DND-41 (cell line): Measurements from ENCODE around the gene KAT2B.

ENCODE experiments used
- EZH2 ChIP-seq: IDR thresholded peaks from 3 replicates; pipeline ENCODE4 v1.6.1; 2012; ENCODE audit warnings: borderline replicate concordance, low read depth, mild to moderate bottlenecking, moderate library complexity, low read length, inconsistent platforms; ENCODE audit not compliant: severe bottlenecking
- TF ChIP-seq, protein P1 (sequence below): IDR thresholded peaks from 2 replicates; pipeline ENCODE4 v1.5.1; 2012; ENCODE audit warnings: borderline replicate concordance, low read length, moderate library complexity, mild to moderate bottlenecking; ENCODE audit not compliant: poor library complexity, severe bottlenecking; ENCODE audit errors: extremely low read depth

DNA sequence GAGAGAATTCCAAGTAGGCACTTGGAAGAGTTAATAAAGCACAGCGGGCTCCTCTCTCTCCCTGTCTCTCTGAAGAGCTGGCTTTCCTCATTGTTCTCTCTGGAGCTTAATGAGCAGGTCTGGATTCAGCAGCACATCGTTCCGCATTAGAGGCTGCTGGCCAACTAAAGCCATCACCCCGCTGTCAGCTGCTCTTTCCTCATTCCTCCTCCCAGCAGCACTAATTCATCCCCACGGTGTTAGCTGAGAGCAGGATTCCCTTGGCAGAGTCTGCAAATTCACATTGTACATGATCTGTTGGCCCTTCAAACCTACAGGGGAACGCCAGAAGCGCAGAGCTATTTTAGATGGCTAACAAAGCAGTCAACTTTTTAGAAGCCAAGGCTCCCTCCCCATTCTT is 101.6 kb downstream of the KAT2B start:
- TF ChIP-seq, protein P1, sequence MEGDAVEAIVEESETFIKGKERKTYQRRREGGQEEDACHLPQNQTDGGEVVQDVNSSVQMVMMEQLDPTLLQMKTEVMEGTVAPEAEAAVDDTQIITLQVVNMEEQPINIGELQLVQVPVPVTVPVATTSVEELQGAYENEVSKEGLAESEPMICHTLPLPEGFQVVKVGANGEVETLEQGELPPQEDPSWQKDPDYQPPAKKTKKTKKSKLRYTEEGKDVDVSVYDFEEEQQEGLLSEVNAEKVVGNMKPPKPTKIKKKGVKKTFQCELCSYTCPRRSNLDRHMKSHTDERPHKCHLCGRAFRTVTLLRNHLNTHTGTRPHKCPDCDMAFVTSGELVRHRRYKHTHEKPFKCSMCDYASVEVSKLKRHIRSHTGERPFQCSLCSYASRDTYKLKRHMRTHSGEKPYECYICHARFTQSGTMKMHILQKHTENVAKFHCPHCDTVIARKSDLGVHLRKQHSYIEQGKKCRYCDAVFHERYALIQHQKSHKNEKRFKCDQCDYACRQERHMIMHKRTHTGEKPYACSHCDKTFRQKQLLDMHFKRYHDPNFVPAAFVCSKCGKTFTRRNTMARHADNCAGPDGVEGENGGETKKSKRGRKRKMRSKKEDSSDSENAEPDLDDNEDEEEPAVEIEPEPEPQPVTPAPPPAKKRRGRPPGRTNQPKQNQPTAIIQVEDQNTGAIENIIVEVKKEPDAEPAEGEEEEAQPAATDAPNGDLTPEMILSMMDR: no peak
- no peak for TF ChIP-seq EZH2
